ENCODE results near the gene DLD. TPM values are rescaled to one million over a fixed set of nuclear protein-coding genes. Genes with fewer than 3 reads are reported as not detected.

The DLD gene
- total and polyA plus RNA-seq, 9 of the 15 experiments (the other 6 are each of a cell fraction or from before 2014, with no cell fraction given) = 130 to 639 (median 247) TPM

GRCh38 chr7:107962817-107963216 is 71.8 kb downstream of the DLD start:
- 66% methylated on average over 9 of the region's 9 CpGs for WGBS (ENCODE audit: insufficient coverage, low coverage, missing lambda C conversion rate)
- Histone ChIP-seq H3K36me3 (ENCODE audit: control insufficient read depth, insufficient read depth, low read length) (peaks cover 28% of the 10 kb centered on the region; the same call in 2 of the 3 replicates), H3K79me2 (ENCODE audit: control insufficient read depth, insufficient read depth, low read length) (no peaks in the 10 kb centered on the region), H3K9me1 (ENCODE audit: control insufficient read depth, insufficient read depth, low read length) (no peaks in the 10 kb centered on the region), H2AFZ (ENCODE audit: low read depth, low read length) (no peak overlapping the region), H3K4me2 (ENCODE audit: insufficient read depth, low read length) (no peak overlapping the region), H3K4me1 (replicated peaks in 1 of 2; ENCODE audit: control insufficient read depth in 2 of 2, insufficient read depth in 2 of 2, low read length in 2 of 2) (no peaks in the 10 kb centered on the region), H3K4me3 (no peak overlapping the region), H3K27ac (ENCODE audit: extremely low read depth, low read depth, low read length) (no peak overlapping the region), H3K27me3 (ENCODE audit: control insufficient read depth in 2 of 2, insufficient read depth in 2 of 2, low read length in 2 of 2) (no peaks in the 10 kb centered on the region; a peak in 1 of 5 replicates), H3K9ac (ENCODE audit: insufficient read depth in 1 of 2, low read depth in 2 of 2, low read length in 2 of 2) (no peak overlapping the region), H3K9me3 (replicated peaks; ENCODE audit: control insufficient read depth, insufficient read depth, low read depth, low read length) (no peaks in the 10 kb centered on the region), H4K20me1 (replicated peaks; ENCODE audit: control insufficient read depth, insufficient read depth, low read length) (0 out of 2 replicates have a peak, but pooled peaks cover 7% of the 10 kb centered on the region)
- TF ChIP-seq ZNF282 (CRISPR knock-in tag; IDR thresholded peaks at IDR 0.05) (no peak), SREBF2 (CRISPR knock-in tag; IDR thresholded peaks at IDR 0.05) (no peak), RAD51 (IDR thresholded peaks at IDR 0.05; ENCODE audit: borderline replicate concordance, low read depth) (no peak), MTA3 (IDR thresholded peaks at IDR 0.05; ENCODE audit: borderline replicate concordance) (no peak), PTBP1 (IDR thresholded peaks at IDR 0.05; ENCODE audit: low read depth, low read length) (no peak), ARID2 (IDR thresholded peaks at IDR 0.05) (no peak), MEF2A (IDR thresholded peaks at IDR 0.05; ENCODE audit: control insufficient read depth, low read depth, low read length) (no peak), SPI1 (IDR thresholded peaks at IDR 0.05; ENCODE audit: borderline replicate concordance, low read depth, low read length) (no peak), ZNF224 (CRISPR knock-in tag; IDR thresholded peaks at IDR 0.05) (no peak), ZNF780A (CRISPR knock-in tag; IDR thresholded peaks at IDR 0.05) (no peak), ADNP (tag; IDR thresholded peaks at IDR 0.05) (no peak), PPARD (CRISPR knock-in tag; IDR thresholded peaks at IDR 0.05) (no peak), E2F3 (CRISPR knock-in tag; IDR thresholded peaks at IDR 0.05) (no peak)
- TF ChIP-seq, protein P1, sequence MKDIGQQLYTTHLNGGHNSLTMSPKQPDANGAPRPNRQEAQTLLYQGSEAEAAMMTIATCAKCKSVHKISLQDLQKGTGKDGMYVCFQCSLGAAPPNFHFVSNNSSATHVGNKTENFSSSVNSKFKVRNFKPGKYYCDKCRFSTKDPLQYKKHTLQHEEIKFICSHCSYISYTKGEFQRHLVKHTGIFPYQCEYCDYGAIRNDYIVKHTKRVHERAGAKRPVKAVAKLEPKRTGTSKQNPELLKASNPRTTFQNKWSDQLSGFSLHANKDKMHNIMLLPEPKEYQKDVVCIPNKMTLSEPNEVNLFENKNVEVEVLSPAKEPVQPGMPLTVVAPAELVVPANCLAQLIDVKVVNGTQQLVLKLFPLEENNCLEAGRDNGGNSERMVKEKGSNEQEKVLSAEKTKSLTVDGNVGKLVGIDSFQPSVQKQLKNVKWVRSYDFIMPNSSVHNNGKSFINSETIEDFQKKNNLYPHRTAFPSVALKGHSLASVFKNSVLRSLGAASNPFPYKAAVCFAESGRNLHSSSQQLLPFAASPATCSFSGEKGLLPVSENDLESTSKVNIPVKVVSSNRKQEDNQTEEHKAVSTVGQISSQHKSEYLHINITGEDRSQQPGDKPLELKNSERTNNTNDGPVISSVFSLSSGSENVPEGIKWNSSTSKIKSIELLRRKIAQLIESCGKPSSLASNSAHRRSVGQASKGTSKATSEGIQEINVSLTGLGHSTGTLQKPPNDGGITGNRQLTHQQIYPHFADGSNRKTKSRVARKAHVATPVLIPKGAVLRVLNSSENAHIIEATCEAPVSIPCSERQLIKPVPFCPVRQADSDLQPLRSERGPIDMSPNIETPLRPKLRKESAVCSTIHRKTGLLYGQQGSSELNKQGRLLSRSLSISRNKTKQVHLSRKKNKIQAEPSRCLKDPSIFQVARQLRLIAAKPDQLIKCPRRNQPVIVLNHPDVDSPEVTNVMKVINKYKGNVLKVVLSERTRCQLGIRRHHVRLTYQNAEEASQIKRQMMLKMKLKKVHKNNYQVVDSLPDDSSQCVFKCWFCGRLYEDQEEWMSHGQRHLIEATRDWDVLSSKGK (CRISPR knock-in tag; IDR thresholded peaks at IDR 0.05) = no peak
- TF ChIP-seq, protein P2, sequence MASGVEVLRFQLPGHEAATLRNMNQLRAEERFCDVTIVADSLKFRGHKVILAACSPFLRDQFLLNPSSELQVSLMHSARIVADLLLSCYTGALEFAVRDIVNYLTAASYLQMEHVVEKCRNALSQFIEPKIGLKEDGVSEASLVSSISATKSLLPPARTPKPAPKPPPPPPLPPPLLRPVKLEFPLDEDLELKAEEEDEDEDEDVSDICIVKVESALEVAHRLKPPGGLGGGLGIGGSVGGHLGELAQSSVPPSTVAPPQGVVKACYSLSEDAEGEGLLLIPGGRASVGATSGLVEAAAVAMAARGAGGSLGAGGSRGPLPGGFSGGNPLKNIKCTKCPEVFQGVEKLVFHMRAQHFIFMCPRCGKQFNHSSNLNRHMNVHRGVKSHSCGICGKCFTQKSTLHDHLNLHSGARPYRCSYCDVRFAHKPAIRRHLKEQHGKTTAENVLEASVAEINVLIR (CRISPR knock-in tag; IDR thresholded peaks at IDR 0.05) = no peak
- ChIA-PET CTCF (ENCODE audit: low intra/inter-chr PET ratio) (no interaction called here), POLR2A (interaction anchor here (0.5 kb wide), 1 partner anchor 71 kb away, joined by 5 read pairs; no protein-coding TSS in a partner anchor)
- DNase-seq (ENCODE audit: extremely low read depth in 1 of 4, low spot score in 3 of 4) = no peak
- intact Hi-C loops (cut with micrococcal nuclease) (no loop called here), in situ Hi-C loops (cut with MboI) (no loop called here)
- ATAC-seq = no peak
- FAIRE-seq = no peak
- no TSS peak for BruUV-seq (replicated peaks)
